Measurements from ENCODE around the gene NFASC.

GRCh38 chr1:204836856-204837255, 33.8 kb upstream of the NFASC start:
- TF ChIP-seq POLR2AphosphoS5 (IDR thresholded peaks at IDR 0.05; ENCODE audit: low read depth, low read length) = no peak
- TF ChIP-seq, protein P1, sequence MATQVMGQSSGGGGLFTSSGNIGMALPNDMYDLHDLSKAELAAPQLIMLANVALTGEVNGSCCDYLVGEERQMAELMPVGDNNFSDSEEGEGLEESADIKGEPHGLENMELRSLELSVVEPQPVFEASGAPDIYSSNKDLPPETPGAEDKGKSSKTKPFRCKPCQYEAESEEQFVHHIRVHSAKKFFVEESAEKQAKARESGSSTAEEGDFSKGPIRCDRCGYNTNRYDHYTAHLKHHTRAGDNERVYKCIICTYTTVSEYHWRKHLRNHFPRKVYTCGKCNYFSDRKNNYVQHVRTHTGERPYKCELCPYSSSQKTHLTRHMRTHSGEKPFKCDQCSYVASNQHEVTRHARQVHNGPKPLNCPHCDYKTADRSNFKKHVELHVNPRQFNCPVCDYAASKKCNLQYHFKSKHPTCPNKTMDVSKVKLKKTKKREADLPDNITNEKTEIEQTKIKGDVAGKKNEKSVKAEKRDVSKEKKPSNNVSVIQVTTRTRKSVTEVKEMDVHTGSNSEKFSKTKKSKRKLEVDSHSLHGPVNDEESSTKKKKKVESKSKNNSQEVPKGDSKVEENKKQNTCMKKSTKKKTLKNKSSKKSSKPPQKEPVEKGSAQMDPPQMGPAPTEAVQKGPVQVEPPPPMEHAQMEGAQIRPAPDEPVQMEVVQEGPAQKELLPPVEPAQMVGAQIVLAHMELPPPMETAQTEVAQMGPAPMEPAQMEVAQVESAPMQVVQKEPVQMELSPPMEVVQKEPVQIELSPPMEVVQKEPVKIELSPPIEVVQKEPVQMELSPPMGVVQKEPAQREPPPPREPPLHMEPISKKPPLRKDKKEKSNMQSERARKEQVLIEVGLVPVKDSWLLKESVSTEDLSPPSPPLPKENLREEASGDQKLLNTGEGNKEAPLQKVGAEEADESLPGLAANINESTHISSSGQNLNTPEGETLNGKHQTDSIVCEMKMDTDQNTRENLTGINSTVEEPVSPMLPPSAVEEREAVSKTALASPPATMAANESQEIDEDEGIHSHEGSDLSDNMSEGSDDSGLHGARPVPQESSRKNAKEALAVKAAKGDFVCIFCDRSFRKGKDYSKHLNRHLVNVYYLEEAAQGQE (IDR thresholded peaks at IDR 0.05; ENCODE audit: insufficient read depth in 1 of 2, low read depth in 2 of 2, low read length in 2 of 2) = no peak
